Measurements from ENCODE around the gene STK24.

Gene STK24

DNA sequence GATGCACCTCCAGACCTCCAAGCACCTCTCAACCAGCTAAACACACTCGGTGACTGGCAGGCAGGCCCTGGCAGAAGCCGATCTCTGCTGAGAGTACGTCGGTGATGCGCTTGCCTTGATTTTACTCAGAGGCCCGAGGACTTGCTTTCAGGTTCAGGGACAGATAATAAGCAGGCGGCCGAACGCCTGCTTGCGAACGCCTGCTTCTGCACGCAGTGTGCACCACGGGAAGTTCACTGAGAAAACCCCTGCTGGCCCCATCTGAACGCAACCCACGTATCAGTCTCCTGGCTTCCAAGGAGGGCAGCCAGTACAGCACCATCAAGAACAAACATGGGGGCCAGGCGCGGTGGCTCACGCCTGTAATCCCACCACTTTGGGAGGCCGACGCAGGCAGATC, 108.0 kb downstream of the STK24 start:
- no peak for DNase-seq

DNA sequence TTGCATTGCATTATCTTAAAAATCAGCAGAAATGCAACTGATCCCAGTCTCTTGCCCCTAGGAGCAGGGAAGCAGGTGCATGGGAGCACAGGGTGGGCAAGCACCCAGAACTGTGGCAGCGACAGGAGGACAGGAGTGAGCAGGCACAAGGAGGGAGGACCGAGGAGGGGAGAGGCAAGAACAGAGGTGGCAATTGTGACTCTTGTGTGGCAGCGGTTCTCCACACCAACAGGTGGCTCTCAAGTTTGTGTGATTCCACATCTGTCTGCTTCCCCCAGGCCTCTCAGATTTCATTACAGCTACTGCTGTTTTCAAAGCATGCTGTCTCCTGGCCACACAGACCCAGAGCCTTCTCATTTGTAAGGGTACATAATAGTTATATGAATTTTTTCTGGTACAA, 108.5 kb downstream of the STK24 start:
- peak; percentile 58 for DNase-seq

DNA sequence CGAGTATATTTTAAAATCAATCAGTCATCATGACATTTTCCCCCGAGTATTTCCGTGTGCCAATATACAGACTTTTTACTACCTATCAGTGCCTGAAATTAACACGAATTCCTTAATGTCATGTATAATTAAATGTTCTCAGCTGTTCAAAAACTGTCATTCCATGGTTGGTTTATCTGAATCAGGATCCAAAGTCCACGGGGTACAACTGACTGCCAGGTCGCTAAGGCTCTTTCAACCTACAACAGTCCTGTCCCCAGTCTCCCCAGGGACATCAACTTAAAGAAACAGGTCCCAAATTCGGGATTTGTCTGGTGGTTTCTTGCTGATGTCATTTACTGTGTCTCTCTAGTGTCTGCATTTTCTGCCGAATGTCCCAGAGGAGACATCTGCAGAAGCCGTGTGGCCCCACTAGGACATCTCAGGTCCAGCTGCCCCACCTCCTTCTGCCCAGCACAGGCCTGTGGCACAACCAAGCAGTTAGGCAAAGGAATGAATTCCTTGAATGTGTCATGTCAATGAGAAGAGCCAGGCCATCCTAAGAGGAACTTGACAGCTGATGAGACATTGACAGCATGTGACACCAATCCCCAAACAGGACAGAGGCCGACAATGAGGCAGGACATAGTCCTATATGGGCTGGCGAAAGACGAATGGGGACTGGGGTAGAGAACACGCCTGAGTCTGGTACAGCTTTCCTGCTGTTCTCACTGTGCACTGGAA, 109.5 kb downstream of the STK24 start:
- DNase-seq, result no peak

DNA sequence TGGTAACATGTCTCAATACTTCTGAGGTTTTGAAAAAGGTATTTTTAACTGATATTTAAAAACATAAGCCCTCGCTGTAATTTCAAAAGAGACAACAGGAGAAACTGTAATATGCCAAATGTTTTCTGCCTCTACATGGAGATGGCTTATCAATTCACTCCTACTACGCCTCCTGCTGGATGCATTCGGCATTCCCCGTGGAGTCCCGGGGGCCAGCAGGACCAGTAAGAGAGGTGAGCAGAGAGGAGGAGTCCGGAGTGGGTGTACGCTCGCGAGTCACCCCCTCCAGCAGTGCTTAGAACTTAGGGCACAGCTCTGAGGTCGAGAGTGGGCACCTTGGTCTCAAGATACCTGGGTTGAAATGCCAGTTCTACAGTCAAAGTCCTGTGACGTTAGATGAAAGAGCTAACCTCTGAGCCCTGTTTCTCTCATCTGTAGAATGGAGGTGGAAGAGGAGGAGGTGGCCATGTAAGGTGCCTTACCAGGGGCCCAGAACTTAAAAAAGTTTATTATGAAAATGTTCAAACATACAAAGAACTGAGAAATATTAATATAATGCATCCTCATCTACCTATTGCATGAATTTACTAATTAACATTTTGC, 110.2 kb downstream of the STK24 start:
- DNase-seq, result peak; percentile 67

- DNase-seq, result no peak
Observed at GRCh38 chr13:98462946-98463345, 114.0 kb downstream of the STK24 start.

GRCh38 chr13:98462241-98462882, 114.5 kb downstream of the STK24 start:
- DNase-seq, result no peak

- DNase-seq, result peak; percentile 27
Observed at GRCh38 chr13:98461486-98462240, 115.2 kb downstream of the STK24 start.

GRCh38 chr13:98460516-98460915, 116.4 kb downstream of the STK24 start:
- no peak for DNase-seq

GRCh38 chr13:98459721-98460370, 117.1 kb downstream of the STK24 start:
- no peak for DNase-seq

DNA sequence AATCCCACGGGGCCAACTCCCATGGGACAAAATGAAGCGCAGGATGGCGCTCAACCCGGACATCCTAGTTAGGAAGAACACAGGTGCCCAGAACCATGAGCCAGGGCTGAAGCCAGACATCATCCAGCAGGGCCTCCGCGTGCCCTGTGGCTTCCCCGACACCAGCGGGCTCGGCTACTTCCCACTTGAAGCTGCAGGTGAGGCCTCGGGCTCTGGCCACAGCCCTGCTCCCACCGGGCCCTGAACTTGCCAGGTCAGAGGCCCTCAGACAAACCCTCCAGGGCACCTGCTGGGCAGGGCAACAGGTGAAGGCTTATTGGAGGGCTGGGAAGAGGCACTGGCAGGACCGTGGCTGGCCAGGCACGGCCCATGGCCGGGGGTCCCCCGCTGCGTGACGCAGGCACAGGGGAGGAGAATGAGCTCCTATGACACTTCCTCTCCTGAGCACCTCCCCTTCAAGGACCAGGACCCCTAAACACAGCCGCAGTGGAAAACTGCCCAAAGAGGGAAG, 117.7 kb downstream of the STK24 start:
- DNase-seq, result no peak

- no peak for DNase-seq
Observed at GRCh38 chr13:98458431-98458830, 118.5 kb downstream of the STK24 start.

DNA sequence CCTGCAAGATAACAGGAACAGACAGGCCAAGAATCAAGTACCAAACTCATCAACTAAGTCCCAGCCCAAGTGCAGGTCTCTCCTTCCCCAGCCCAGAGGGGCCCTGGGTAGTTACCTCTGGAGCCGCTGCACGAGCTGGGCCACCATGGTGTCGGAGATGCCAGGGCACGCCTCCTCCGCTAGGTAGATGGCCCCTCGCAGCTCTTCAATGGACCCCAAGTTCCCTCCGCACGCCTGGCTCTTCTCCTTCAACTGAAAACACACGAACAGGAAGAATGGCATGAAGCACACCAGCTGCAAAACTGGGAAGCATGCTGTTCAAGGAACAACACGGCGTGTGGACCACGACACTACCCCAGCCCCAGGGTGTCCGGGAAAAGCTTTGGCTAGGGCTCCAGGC, 119.9 kb downstream of the STK24 start:
- DNase-seq, result peak; percentile 60

DNA sequence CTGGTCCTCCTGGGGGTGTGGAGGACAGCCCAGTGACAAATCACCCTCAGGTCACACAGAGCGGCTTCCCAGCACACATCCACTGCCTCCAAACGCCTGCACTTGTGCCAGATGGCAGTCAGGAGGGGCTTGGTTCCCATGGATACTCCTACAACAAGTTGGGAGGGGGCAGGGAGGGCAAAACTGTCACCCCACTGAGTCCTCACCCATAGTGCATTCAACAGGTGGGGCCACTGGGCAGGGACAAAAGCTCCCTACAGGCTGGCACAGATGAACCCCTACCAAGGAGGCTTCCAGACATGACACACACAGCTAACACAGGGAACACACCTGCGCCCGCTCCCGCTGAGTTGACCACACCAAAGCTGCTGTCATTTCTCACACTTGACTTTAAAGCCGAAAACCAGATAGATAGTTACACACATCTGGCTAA, 120.5 kb downstream of the STK24 start:
- DNase-seq, result peak; percentile 99

DNA sequence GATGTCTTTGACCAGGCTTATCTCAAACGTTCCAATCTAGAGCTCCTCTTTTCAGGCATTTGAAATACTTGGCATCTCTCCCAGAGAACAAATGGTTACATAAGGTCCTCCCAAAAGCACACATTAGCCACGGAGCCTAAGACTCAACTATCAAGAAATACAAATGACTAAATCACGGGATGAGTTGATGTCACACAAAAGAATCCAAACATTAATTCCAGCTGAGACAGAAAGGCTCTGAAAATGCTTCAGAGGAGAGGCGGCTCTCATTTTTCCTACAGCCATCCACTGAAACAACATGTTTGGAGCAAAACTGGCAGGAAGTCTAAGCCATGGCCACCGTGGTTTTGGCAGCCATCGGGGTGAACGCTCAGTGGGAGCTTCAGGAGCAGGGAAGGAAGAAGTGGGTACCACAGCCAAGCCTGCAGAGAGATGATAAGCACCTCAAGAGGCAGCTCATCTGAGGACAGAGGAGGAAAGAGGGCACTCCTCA, 122.5 kb downstream of the STK24 start:
- peak; percentile 90 for DNase-seq

GRCh38 chr13:98452851-98453843, 123.8 kb downstream of the STK24 start:
- no peak for DNase-seq

- no peak for DNase-seq
Observed at GRCh38 chr13:98451676-98452470, 125.0 kb downstream of the STK24 start.

GRCh38 chr13:98450539-98451111, 126.3 kb downstream of the STK24 start:
- no peak for DNase-seq

- no peak for DNase-seq
Observed at GRCh38 chr13:98450026-98450425, 126.9 kb downstream of the STK24 start.

- no peak for DNase-seq
Observed at GRCh38 chr13:98449273-98449672, 127.6 kb downstream of the STK24 start.

- DNase-seq, result no peak
Observed at GRCh38 chr13:98448642-98448928, 128.3 kb downstream of the STK24 start.
